ENCODE data around the gene TEAD2.

DNA sequence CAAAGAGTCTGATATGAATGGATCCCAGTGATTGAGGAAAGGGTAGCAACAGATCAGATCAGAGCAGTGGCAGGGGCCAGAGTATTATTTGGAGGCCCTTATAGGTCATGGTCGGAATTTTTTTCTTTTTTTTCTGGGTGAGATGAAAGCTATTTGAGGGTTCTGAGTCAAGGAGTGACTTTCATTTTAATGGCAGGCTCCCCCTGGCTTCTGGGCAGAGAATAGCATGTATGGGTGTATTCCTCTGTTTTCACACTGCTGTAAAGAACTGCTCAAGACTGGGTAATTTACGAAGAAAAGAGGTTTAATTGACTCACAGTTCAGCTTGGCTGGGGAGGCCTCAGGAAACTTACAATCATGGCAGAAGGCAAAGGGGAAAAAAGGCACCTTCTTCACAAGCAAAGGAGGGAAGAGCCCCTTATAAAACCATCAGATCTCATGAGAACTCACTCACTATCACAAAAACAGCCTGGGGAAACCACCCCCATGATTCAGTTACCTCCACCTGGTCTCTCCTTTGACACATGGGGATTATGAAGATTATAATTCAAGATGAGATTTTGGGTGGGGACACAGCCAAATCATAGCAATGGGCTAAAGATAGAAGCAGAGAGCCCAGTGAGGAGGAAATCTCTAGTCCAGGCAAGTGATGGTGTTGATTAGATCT is 34.2 kb downstream of the TEAD2 start:
- TF ChIP-seq EP300 (conservative IDR thresholded peaks at IDR 0.05; ENCODE audit: poor library complexity, severe bottlenecking) = no peak
- TF ChIP-seq, protein P1, sequence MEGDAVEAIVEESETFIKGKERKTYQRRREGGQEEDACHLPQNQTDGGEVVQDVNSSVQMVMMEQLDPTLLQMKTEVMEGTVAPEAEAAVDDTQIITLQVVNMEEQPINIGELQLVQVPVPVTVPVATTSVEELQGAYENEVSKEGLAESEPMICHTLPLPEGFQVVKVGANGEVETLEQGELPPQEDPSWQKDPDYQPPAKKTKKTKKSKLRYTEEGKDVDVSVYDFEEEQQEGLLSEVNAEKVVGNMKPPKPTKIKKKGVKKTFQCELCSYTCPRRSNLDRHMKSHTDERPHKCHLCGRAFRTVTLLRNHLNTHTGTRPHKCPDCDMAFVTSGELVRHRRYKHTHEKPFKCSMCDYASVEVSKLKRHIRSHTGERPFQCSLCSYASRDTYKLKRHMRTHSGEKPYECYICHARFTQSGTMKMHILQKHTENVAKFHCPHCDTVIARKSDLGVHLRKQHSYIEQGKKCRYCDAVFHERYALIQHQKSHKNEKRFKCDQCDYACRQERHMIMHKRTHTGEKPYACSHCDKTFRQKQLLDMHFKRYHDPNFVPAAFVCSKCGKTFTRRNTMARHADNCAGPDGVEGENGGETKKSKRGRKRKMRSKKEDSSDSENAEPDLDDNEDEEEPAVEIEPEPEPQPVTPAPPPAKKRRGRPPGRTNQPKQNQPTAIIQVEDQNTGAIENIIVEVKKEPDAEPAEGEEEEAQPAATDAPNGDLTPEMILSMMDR (IDR thresholded peaks at IDR 0.05; ENCODE audit: poor library complexity, severe bottlenecking) = no peak
- TF ChIP-seq EZH2 (IDR thresholded peaks at IDR 0.05; ENCODE audit: borderline replicate concordance, insufficient read depth, low read length, poor library complexity, severe bottlenecking) = no peak
- no peak for TF ChIP-seq RAD21 (conservative IDR thresholded peaks at IDR 0.05)
- TF ChIP-seq TAF1 (IDR thresholded peaks at IDR 0.05; ENCODE audit: low read depth) = no peak
- TF ChIP-seq POLR2AphosphoS5 (IDR thresholded peaks at IDR 0.05) = no peak
- TF ChIP-seq REST (IDR thresholded peaks at IDR 0.05; ENCODE audit: borderline replicate concordance) = no peak
- TF ChIP-seq SMC3 (conservative IDR thresholded peaks at IDR 0.05; ENCODE audit: poor library complexity) = no peak
- TF ChIP-seq MXI1 (conservative IDR thresholded peaks at IDR 0.05; ENCODE audit: poor library complexity, severe bottlenecking) = no peak

Data from neural cell (in vitro differentiated cells).